HG03558 (cell line): ENCODE data around the gene RSPO4.
"Not testable (repeated sequence)": the region's sequence is repeated elsewhere in the genome, so short reads cannot be mapped to it uniquely, and the experiment has no call there.

Experiments used
- ATAC-seq: cut with Tn5 transposase; IDR thresholded peaks from one replicate; pipeline ENCODE4 v1.9.1; 2021; ENCODE audit warnings: moderate number of reproducible peaks; ENCODE audit not compliant: unreplicated experiment; ENCODE audit errors: extremely low read depth

Gene RSPO4

DNA sequence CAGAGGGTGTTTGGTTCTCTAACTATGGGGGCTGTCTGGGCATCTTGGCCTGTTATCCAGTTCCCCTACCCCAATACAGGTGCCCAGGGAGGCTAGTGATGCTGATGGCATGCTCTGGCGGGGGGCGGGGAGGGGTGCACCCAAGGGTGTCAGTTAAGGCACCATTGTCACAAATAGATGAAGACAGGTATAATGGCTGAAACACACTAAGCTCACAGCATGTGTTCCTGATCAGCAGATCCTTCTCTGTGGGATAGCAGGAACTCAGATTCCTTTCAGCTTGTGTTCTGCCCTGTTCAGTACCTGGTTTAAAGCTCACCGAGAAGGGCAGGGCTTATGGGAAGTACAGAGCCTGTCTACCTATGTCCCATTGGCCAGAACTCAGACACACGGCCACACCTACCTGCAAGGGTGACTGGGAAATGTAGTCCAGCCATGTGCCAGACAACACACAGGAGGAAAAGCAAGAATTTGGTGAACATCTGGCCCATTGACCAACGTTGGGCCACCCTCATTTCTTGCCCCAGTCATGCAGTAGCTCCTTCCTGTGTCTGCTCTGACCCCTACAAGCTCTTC is 3.4 kb upstream of the RSPO4 start:
- no peak for ATAC-seq

DNA sequence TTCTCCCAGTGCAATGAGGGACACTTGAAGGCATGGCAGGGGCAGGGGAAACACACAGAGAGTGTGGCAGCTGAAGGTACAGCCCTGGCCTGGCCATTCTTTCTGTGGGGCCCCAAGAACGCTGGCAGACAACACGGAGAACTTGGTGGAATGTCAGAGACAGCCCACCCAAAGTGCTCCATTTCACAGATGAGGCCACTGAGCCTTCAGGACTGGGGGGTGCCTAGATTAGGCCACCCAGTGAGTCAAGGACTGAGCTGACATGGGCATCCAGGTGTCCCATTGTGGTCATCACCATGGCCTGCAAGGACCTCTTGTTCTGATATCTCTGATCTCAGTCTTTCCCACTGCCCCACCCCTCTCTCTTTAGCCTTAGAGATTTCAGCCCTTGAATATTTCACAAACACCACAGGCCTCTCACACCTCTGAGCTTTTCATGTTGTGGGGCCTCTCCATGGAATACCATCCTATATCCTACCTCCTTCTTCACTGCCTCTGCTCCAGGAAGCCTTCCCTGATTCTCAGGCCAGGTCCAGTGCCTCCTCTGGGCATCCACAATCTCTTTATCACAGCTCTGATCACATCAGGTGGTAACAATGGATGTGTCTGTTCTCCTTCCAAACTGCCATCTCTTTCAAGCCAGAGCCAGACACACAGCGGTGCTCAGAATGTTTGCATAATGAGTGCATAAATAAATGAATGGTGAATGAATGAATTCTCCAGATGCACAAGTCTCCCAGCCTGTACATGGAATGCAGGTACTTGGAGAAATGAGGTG is 2.0 kb upstream of the RSPO4 start:
- no peak for ATAC-seq

DNA sequence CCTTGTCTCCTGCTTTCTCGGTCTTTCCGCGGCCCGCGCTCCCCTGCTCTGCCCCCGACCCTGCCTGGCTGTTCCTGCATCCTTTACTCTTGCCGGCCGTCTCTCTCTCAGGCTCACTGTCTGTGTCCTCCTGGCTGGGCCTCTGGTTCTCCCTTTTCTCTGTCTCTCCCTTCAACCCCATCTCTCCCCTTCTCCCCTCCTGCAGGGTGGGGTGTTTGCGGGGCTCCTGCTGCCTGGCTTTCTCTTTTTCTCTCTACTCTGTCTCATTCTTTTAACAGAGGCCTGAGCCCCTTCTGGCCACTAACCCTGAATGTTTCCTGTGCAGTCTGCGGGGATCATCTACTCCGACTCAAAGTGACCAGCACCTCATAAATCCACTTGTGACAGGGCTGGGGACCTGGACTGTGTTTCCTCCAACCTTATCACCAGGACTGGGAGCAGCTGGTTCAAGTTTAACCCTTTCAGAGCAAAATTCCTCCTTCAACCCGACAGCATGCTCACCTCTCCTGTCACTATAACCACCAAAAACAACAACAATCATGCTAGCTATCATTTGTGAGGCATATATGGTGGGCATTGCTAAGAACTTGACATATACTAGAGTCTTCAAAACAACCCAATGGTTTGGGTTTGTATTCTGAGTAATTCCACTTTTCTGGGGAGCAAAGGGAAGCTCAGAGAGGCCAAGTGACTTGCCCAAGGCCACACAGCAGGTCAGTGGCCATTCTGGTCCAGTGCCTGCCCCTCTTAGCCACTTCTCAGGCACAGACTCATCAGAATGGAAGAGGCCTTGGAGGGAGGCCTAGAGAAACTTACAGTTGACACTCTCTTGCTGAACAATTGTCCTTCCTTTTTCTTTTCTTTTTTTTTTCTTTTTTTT is 811 bp upstream of the RSPO4 start:
- ATAC-seq, result no peak

DNA sequence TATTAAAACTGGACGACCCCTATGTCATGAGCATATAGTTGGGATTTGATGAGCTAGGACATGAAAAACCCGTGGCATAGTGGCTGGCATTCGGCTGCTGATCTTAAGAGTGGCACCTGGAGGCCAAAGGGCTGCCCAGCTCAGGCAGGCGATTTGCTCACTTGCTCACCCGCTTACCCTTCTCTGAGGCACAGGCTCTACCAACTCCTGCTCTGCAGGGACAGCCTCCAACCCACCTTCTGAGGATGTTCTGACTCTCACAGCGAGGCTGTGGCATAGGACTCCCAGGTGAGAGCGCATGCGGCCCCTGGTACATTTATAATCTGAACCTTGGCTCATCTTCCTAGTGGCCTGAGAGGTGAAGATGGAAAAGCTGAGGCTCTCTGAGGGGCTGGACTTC is 995 bp downstream of the RSPO4 start:
- no peak for ATAC-seq

DNA sequence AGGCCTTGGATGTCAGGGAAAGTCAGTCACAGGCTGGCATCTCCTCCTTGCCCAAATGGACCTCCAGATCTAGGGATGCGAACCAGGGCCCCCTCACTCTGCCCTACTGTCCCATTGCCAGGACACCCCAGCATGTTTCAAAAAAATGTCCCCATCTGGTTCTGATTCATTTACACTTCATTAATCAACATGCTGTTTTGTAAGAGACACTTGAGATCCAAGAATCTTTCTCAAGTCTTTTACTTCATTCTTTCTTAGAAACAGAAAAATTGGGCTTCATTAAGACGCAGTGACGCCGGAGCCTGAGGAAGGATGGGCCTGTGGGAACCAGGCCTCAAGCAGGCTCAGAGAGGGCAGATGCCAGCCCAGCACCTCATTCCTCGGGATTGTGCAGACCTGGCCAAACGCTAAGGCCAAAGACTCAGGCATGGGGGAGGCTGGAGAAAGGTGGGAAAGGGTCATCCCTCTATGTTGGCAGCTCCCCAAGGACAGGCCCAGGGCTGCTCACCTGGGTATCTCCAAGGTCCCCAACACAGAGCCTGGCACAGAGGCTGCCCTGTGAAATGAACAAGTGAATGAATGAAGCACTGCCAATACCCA is 3.8 kb downstream of the RSPO4 start:
- no peak for ATAC-seq

DNA sequence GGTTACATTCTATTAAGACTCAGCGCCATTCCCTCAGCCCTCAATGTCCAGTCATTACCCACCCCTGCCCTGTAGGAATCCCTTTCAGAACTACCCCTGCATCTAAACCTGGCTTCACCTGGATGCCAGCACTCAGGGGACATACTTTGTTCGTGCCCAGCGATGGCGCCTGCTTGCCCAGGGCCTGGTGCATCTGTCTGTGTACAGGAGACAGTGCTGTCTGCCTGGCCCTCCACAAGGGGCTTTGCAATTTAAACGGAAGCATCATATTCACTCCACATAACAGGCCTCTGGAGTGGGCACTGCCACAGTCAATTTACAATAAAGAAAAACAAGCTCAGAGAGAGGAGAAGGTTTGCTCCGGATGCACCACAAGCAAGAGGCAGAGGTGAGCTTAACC is 4.6 kb downstream of the RSPO4 start:
- no peak for ATAC-seq

DNA sequence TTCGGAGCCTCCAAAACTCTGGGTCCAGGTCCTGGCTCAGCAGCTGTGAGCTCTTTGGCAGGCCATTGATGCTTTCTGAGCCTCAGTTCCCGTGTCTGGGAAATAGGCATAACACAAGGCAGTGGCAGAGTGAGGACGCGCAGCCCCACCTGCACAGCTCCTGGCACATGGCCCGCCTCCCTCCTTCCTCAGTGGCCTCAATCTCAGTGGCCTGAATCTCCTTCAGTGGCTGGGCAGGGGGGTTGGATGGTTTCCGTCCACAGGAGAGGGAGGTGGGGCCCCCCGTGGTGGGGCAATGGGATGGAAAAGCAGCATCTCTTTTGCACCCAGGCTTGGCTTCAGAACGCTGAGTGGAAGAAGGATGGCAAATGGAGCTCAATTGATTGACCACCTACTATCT is 5.1 kb downstream of the RSPO4 start:
- no peak for ATAC-seq

DNA sequence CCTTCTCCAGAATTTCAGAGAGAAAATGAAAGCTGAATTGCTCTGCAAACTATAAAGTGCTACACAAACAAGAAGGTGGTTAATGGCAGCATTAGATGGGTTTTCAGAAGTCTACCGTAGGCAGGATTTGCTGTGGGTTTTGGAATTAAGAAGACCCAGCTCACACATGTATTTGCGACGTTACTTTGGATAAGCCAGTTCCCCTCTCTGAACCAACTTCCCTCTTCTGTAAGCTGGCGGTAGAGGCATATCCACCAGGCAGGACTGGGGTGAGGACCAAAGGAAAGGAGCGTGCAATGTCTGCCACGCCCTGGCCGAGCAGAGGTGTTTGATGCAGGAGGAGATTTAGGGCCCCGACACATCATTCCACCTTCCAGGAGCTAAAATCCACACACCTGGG is 6.9 kb downstream of the RSPO4 start:
- no peak for ATAC-seq

DNA sequence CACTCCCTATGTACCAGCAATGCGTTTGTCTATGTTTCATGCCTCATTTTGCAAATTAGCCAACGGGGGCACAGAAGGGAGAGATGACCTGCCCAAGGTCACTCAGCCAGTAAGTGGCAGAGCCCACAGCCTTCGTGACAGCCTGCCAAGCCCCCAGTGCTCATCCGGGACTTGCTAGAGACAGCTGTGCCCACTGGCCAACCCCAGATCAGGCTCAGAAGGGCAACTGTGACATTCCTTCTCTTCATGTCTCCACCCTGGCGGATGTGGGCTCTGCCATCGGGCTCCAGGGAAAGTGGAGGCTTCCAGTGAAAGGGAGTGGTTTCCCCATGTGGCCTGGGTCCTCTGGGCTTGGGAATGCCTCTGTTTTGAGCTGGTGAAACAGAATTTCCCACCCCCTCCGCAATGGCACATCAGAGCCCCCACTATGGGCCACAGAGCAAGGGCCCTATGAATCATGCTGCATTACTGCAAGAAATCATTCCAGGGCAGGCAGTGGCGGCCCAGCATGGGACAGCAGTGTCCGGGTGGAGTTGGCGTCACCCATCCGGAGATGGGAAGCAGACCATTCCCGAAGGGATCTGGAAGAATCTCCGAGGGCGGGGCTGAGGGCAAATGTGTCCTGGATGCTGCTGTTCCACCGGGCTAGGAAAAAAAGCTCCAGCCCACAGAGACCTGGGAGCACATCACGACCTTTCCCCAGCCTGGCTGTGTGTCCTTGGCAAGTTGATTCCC is 9.1 kb downstream of the RSPO4 start:
- no peak for ATAC-seq

DNA sequence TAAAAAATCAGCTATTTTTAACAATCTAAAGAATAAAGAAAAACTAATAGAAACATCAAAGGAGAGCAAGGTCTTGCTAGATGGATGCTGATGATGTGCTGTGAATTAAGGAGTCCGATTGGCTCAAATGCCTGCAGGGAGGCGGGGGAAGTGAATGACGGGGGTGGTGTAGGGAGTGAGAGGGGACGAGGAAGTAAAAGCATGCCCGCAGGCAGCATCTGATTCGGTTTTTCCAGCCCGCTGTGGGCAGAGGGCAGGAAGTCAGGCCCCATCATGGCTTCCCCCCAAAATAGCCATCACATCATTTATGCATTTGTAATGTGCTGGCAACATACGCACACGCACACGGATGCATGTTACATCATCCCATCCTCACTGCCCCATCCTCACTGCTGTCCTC is 10.3 kb downstream of the RSPO4 start:
- ATAC-seq, result no peak

DNA sequence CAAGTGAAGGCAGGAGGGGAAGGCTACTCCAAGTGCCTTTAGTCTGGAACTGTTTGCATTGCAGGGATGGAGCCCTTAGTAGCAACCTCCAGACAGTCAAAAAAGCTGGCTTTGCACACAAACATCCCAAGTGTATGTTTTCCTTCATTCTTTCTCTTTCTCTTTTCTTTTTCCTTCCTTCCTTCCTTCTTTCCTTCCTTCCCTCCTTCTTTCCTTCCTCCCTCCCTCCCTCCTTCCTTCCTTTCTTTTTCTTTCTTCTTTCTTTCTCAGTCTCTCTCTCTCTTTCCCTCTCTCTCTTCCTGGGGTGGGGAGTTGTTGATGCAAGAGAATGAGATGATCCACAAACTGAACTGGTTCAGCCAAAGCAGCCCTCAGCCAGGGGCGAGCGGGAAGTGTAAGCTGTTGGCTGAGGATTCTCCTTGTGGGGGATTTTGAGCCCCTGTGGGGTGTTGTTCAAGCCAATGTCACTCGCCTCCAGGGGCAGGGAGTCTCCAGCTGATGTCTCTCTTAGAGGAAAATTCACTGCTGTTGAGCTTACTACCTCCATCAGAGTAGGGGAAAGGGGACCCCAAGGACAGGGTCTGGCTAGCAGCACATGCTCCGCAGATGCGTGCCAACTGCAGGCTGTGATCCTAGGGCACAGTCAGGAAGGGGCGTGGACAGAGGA is 11.7 kb downstream of the RSPO4 start:
- no peak for ATAC-seq

DNA sequence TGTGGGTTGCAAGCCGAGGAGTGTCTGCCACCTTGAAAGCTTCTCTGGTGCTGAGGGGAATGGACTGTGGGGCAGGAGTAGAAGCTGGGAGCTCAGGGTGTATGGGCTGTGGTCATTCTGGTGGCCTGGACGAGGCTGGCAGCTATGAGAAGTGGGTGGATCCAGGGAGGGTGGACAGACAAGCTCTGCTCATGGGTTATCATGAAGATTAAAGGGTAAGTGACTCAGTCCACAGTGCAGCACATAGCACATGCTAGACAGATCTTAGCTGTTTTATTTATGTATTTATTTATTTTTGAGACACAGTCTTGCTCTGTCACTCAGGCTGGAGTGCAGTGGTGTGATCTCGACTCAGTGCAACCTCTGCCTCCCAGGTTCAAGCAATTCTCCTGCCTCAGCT is 13.8 kb downstream of the RSPO4 start:
- no peak for ATAC-seq

DNA sequence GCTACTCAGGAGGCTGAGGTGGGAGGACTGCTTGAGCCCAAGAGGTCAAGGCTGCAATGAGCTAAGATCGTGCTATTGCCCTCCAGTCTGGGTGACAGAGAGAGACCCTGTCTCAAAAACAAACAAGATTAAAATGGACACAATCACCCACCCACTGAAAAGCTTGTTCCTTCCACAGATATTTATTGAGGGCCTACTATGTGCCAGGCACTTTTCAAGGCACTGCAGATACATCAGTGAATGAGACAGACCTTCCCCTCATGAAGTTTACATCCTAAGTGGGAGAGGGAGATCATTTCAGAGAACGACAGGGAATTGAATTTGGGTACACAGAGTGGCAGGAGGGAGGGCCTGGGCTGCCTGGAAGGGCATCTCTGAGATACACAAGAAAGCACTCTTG is 14.4 kb downstream of the RSPO4 start:
- ATAC-seq, result no peak

DNA sequence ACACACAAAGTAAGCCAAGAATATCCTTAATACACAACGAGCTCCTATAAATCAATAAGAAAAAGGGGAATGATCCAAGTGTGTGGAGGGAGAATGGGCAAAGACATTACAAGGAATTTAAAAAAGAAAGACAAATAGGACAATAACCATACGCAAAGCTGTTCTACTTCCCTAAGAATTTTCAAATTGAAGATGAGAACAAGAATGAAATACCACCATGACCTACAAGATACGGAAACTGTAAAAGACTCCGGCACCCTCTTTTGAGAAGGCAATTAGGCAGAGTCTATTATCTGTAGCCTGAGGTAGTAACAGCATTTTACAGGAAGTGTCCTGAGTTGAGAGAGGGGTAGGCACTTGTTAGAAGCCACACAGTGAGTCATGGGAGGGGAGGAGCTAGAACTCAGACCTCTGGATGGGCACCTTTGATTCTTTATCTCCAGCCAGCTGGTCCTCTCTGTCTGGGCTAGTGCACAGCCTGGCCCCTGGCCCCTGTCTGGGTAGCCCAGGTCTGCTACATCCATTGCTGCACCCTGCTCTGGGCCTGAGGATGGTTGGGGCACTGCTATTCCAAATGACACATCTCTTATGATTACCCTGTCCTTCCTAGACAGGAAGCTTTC is 15.3 kb downstream of the RSPO4 start:
- ATAC-seq, result no peak

DNA sequence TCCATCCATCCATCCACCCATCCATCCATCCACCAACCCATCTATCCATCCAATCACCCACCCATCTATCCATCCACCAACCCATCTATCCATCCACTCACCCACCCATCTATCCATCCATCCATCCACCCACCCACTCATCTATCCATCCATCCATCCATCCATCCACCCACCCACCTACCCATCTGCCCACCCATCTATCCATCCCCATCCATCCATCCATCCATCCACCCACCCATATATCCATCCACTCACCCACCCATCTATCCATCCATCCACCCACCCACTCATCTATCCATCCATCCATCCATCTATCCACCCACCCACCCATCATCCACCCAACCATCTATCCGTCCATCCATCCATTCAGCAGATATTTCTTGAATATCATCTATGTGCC is 17.1 kb downstream of the RSPO4 start:
- ATAC-seq, result not testable (repeated sequence)

DNA sequence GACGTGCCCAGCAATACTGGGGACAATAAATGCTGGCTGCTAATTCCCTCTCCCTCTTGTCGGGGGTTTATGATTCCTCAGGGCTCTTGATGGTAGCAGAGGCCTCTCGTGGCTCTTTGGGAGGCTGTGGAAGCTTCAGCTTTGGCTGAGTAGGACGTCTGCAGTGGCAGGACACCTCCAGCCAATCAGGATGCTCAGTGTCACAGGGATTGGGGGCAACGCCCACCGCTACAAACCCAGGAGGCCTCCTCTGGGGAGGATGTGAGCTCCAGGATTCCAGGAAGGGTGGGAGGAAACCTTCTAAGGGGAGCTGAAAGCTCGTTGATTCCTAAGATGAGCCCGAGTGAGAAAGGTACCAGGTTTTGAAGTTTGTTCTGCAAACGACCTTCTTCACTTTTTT is 19.4 kb downstream of the RSPO4 start:
- no peak for ATAC-seq

DNA sequence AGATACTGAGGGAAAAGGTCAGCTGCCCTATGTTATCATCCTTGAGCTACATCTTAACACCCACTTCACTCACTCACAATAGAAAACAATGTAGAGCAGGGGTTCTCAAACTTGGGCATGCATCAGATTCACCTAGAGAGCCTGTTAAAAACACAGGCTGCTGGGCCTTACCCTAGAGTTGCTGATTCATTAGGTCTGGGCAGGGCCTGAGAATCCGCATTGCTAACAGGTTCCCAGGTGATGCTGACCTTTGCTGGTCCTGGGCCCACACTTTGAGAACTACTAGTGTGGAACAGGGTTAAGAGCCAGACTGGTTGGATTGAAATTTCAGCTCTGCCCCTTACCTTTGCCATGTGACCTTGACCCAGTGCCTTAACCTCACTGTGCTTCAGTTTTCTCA is 25.1 kb downstream of the RSPO4 start:
- ATAC-seq, result no peak

DNA sequence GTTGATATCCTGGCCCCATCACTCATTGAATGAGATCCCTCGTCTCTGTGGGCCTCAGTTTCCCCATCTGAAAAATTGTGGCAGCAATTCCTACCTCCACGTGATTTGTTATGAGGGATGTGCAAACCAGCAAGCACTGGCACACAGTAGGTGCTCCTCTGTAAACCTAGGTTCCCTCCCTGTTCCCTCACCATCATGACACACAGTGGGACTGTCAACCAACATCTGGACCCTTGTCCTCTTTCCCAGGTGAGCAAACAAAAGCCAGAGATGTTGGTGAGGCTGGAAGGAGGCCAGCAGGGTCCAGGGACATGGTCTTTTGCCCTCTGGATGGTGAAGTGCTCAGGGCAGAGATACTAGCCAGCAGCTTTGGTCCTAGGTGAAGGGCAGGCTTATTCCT is 26.1 kb downstream of the RSPO4 start:
- ATAC-seq, result no peak

DNA sequence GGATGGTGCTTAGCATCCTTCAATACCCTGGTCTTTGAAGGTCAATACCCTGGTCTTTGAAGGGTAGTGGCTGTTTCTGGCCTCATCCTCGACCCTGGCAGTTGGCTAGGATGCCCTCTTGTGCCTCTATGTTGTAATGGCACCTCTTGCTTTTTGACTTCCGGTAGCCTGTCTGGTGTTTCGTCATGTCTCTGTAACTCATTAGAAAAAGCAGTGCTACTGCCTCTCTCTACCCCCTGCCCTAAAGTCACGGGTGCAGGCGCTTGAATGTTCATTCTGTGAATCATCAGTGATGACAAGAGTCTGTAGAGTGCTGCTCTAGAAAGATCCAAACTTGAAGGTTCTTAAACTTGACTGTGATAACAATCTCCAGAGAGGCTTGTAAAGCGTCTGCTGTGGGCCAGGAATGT is 28.3 kb downstream of the RSPO4 start:
- no peak for ATAC-seq
